GM20431 (cell line): Measurements from ENCODE around the gene BATF.

Experiments used
- in situ Hi-C: fragments of 300-500 bp; cut with MseI, MboI; formaldehyde crosslinking; loops from one replicate; pipeline ENCODE4 v1.15.0; 2020; ENCODE audit warnings: low sequenced_read_pairs; ENCODE audit not compliant: unreplicated experiment

BATF gene

DNA sequence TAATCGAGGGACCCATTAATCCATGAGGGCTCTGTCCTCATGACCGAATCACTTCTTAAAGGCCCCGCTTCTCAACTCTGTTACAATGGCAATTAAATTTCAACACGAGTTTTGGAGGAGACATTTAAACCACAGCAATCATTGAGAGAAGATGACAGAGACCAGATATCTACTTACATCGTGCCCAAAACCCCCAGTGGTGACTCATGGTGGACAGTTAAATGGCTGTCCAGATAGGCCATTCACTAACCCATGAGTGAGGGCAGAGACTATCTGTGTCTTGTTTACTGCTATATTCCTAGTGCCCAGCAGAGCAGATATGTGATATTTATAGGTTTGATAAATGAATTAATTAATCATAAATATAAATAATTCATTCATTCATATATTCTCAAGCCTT is 36.2 kb downstream of the BATF start:
- in situ Hi-C loops, result loop anchor here (25.0 kb wide), 1 partner anchor 246 kb away; no protein-coding TSS in a partner anchor

DNA sequence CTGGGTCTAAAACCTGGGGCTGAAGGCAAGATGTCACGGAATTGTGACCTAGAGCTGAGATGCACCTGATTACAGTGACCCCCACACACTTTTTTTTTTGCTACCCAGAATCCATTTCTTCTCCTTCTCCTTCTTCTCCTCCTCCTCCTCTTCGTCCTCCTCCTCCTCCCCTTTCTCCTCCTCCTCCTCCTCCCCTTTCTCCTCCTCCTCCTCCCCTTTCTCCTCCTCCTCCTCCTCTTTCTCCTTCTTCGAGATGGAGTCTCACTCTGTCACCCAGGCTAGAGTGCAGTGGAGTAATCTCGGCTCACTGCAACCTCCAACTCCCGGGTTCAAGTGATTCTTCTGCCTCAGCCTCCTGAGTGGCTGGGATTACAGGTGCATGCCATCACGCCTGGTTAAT is 36.8 kb downstream of the BATF start:
- in situ Hi-C loops, result loop anchor here (25.0 kb wide), 1 partner anchor 247 kb away; no protein-coding TSS in a partner anchor

GRCh38 chr14:75559451-75560222 is 37.4 kb downstream of the BATF start:
- in situ Hi-C loops, result loop anchor here (25.0 kb wide), 1 partner anchor 247 kb away; no protein-coding TSS in a partner anchor

- in situ Hi-C loops, result loop anchor here (25.0 kb wide), 1 partner anchor 249 kb away; no protein-coding TSS in a partner anchor
These were observed 38.8 kb downstream of the BATF start for GRCh38 chr14:75561013-75561432.

- in situ Hi-C loops, result loop anchor here (25.0 kb wide), 1 partner anchor 250 kb away; no protein-coding TSS in a partner anchor
These were observed 39.8 kb downstream of the BATF start for GRCh38 chr14:75562089-75562488.

- in situ Hi-C loops, result loop anchor here (25.0 kb wide), 1 partner anchor 250 kb away; no protein-coding TSS in a partner anchor
These were observed 40.2 kb downstream of the BATF start for GRCh38 chr14:75562489-75562888.

DNA sequence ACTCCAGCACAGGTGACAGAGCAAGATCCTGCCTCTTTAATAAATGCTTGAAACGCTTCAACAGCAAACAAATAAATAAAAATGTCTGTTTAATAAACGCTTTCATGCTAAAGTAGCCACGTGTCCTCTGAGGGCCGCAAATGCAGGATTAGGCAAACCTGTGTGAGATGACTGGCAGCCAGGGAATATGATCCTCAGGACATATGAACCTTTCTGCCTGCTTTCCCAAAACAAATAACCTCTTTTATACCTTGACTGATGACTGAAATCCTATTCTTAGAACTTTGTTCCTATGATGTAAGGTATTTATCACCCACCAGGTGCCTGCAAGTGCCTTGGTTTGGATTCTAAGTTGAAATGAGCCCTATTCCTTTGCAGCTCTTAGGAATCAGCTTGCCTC is 41.7 kb downstream of the BATF start:
- in situ Hi-C loops, result loop anchor here (25.0 kb wide), 1 partner anchor 252 kb away; no protein-coding TSS in a partner anchor

DNA sequence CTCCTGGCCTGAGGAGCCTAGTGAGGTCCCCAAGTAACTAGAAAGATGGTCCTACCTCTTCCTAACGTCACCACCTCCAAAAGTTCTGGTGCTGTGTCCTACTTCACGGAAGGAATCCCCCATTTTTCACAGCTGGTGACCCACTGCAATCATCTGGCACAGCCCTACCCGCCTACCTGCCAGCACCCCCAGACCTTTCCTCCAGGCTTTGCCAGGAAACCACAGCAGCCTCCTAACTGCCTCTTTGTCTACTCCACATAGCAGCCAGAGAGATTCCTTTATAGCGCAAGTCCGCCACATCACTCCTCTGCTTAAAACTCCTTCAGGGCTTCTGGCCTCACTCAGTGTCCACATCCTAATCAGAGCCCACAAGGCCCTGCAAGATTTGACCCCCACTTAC is 42.8 kb downstream of the BATF start:
- in situ Hi-C loops, result loop anchor here (25.0 kb wide), 1 partner anchor 253 kb away; no protein-coding TSS in a partner anchor

GRCh38 chr14:75566321-75566720 is 44.1 kb downstream of the BATF start:
- in situ Hi-C loops, result loop anchor here (25.0 kb wide), 1 partner anchor 254 kb away; no protein-coding TSS in a partner anchor

DNA sequence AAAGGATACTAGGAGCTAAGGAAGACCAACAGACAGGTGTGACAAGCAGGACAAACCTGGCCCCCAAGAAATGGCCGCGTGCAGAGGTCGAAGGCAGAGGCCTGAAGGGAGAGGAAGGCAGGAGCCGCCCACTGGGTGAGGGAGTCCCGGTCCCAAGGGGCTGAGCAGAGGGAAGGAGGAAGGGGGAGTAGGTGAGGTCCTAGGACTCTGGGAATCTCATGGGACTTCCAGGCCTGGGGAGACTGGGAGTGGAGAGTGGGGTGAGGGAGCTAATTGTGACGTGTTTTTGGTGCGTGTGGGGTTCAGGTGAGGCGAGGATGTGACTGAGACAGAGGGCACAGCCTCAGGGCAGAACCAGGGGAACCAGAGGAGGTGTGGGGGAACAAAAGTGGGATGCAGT is 44.5 kb downstream of the BATF start:
- in situ Hi-C loops, result loop anchor here (25.0 kb wide), 1 partner anchor 254 kb away; no protein-coding TSS in a partner anchor

DNA sequence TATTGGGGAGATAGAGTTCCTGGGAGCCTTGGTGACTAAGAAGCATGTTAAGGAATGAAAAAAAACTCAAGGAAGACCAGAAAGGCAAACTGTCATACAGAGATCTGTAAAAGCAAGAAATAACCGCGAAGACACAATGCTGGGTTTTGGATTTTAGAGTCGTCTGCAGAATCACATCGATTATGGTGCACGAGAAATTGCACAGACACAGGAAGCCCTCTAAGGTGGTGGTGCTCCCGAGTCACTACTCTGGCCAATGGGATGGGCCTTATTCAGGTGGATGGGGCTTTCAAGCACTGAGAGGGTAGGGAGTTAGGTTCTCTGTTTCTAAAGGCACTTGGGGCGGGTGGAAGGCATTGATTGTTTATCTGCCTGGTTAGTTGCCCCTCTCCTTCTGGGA is 45.9 kb downstream of the BATF start:
- in situ Hi-C loops, result loop anchor here (25.0 kb wide), 1 partner anchor 256 kb away; no protein-coding TSS in a partner anchor

- in situ Hi-C loops, result loop anchor here (25.0 kb wide), 1 partner anchor 256 kb away; no protein-coding TSS in a partner anchor
These were observed 46.5 kb downstream of the BATF start for GRCh38 chr14:75568791-75569190.

- in situ Hi-C loops, result loop anchor here (5.0 to 25.0 kb wide), 2 partner anchors 82 to 258 kb away; no protein-coding TSS in a partner anchor
These were observed 48.5 kb downstream of the BATF start for GRCh38 chr14:75570797-75571196.

GRCh38 chr14:75572104-75572503 is 49.8 kb downstream of the BATF start:
- in situ Hi-C loops, result loop anchor here (5.0 to 25.0 kb wide), 2 partner anchors 80 to 260 kb away; no protein-coding TSS in a partner anchor

DNA sequence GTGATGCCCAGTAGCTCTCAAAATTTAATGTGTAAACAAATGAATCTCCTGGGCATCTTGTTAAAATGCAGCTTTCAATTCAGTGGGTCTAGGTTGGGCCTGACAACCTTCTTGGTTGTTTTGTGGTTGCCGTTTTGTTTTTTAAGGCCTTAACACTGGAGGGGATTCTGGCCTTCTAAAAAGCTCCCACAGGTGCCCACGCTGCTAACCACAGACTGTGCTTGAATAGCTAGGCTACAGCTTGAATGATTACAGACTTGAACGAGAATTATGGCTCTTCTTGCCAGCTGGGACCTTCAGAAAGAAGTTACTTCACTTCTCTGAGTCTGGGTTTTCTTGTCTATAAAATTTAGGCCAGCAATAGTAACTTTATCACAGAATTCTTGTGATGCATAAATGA is 54.8 kb downstream of the BATF start:
- in situ Hi-C loops, result no loop called here

DNA sequence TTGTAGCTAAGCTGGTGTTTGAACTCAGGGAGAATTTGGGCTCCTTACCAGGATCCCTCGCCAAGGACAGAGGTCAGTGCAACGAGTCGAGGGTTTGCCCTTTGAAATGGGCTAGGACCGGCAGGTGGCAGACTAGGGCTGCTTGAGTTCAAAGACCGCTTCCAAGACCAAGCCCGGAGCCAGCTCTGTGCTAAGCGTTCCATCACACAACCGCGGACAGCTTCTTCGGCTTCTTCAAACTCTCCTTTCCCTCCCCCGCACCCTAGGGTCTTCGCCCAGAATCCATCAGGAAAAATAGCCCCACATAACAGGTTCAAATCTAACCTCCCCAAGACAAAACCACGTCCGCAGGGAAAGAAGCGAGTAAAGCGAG is 55.4 kb downstream of the BATF start:
- in situ Hi-C loops, result no loop called here

DNA sequence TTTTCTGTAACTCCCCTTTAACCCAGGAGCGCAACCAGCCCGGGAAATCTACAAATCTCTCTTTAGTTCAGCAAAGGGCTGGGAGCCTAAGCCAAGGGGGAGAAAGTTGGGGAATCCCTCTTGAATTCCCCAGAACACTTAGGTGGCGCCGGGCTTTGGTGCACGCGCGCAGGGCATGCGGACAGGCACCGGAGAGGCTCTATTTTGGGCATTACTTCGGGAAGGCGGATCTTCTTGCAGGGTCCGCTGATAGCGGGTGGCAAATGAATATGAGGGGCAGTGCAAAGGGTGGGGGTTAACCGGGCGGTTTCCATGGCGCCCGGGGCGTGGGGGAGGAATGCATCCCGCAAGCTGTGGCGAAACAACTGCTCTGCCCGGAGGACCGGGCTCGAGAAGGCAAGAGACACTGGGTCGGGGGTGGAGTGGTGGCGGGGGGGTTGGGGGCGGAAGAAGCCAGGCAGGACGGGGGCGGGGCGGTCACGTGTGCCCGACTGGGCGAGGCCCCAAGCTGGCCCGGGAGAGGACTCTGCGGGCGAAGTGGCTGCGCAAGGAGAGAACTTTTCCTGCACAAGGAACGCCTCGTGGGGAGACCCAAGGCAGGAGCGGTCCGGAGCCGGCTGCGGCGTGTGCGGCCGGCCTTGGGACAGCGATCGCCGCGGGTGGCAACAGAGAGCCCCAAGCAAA is 56.0 kb downstream of the BATF start, which contains the start of gene FLVCR2:
FLVCR2 (plus strand) TSS at position 519 of the 684 bp plus-strand sequence. CDS start 353 bp downstream, outside the sequence.
- in situ Hi-C loops, result no loop called here

GRCh38 chr14:75578786-75579337 is 56.6 kb downstream of the BATF start:
- in situ Hi-C loops, result no loop called here

DNA sequence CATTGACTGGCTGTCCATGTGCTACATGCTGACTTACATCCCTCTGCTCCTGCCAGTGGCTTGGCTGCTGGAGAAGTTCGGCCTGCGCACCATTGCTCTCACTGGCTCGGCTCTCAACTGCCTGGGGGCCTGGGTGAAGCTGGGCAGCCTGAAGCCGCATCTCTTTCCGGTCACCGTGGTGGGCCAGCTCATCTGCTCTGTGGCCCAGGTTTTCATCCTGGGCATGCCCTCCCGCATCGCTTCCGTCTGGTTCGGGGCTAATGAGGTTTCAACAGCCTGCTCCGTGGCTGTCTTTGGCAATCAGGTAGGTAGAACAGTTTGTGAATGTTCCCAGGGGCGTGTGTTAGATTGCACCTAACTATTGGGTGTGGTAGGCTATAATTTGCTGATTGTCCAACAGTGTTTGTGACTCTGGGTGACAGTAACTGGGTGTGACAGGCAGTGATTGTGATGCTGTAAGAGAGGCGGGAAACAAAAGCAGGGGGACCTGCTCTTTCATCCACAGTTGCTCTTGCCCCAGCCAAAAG is 57.1 kb downstream of the BATF start:
- in situ Hi-C loops, result no loop called here

GRCh38 chr14:75579882-75580281 is 57.6 kb downstream of the BATF start:
- in situ Hi-C loops, result no loop called here
